Effector memory CD8-positive, alpha-beta T cell (primary cell): ENCODE measurements around the gene OR1B1.

ENCODE experiments used
- ATAC-seq: fragments of 150-1000 bp; cut with Tn5 transposase; replicated peaks from 2 replicates; pipeline ENCODE4 v1.10.0; 2021; ENCODE audit warnings: mild to moderate bottlenecking, moderate library complexity
- DNase-seq, 3 experiments: peaks; one replicate each; pipeline ENCODE4 v3.0.0; 2021
- H3K27ac Mint-ChIP-seq, 2 donors: one replicate each; pipeline ENCODE4 v1.8.0; 2022; ENCODE audit warnings: mild to moderate bottlenecking in 2 of 2, mixed read lengths in 2 of 2, moderate library complexity in 2 of 2
- H3K27me3 Mint-ChIP-seq, 2 donors: one replicate each; pipeline ENCODE4 v1.8.0; 2022; ENCODE audit warnings: mixed read lengths in 2 of 2
- H3K36me3 Mint-ChIP-seq: one replicate; pipeline ENCODE4 v1.8.0; 2022; ENCODE audit warnings: mild to moderate bottlenecking, moderate library complexity, mixed read lengths; ENCODE audit not compliant: insufficient read depth
- H3K4me1 Mint-ChIP-seq, 2 donors: one replicate each; pipeline ENCODE4 v1.8.0; 2022; ENCODE audit warnings: low read depth in 2 of 2, mixed read lengths in 2 of 2
- H3K4me3 Mint-ChIP-seq, 2 donors: one replicate each; pipeline ENCODE4 v1.8.0; 2022; ENCODE audit warnings: mild to moderate bottlenecking in 2 of 2, mixed read lengths in 2 of 2, moderate library complexity in 2 of 2
- H3K9me3 Mint-ChIP-seq, 2 donors: one replicate each; pipeline ENCODE4 v1.8.0; 2022; ENCODE audit warnings: mixed read lengths in 2 of 2

Gene OR1B1

DNA sequence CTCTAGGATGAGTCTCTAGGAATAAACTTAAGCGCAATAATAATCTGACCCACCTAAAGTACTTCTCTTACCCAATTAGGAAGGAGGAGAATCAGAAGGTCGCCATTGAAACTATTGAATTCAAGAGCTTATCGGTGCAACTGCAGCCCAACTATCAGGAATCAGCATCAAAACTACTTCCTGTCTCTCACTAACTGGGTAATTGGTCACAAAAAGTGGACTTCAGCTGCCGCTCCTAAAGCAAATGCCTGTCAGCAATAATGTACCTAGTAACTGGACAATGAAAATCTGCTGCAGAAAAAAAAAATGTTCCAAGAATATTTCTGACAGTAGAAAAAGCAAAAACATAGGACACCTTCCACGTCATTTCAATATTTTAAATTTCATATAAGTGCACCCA lies 77.6 kb downstream of the OR1B1 start:
- H3K27ac Mint-ChIP-seq = no peak overlapping the region
- no peak overlapping the region for H3K4me3 Mint-ChIP-seq
- DNase-seq (no peak), ATAC-seq (no peak)
- H3K27me3 Mint-ChIP-seq = peaks cover 5 to 6% of the 10 kb centered on the region in 2 donors
- no peaks in the 10 kb centered on the region for H3K9me3 Mint-ChIP-seq
- H3K36me3 Mint-ChIP-seq = no peaks in the 10 kb centered on the region
- H3K4me1 Mint-ChIP-seq = no peaks in the 10 kb centered on the region
